Measurements from ENCODE around the gene MPPED2. TPM values are rescaled to one million over a fixed set of nuclear protein-coding genes. Genes with fewer than 3 reads are reported as not detected.

Gene MPPED2
- total and polyA plus RNA-seq, 9 donors: 4.0 to 16.8 (median 7.5) TPM

- H3K9me3 ChIP-seq (replicated peaks; ENCODE audit: control insufficient read depth, low read depth, low read length): no peaks in the 10 kb centered on the region
- no peak for DNase-seq
- H3K4me1 ChIP-seq (ENCODE audit: control insufficient read depth, insufficient read depth, low read length): no peaks in the 10 kb centered on the region
- H3K27me3 ChIP-seq (ENCODE audit: control insufficient read depth, insufficient read depth, low read length): no peaks in the 10 kb centered on the region
- no peak overlapping the region for H3K4me3 ChIP-seq (ENCODE audit: low read length)
- no peaks in the 10 kb centered on the region for H3K36me3 ChIP-seq (ENCODE audit: control insufficient read depth, insufficient read depth, low read length)
- no CpG with 5 or more reads among the region's 5 CpGs for WGBS (ENCODE audit: insufficient coverage)
- no peak overlapping the region for H3K27ac ChIP-seq (ENCODE audit: low read length)
These were observed 90.7 kb downstream of the MPPED2 start for GRCh38 chr11:30495437-30495836.

- H3K27me3 ChIP-seq (ENCODE audit: control insufficient read depth, insufficient read depth, low read length): no peaks in the 10 kb centered on the region
- no peak for DNase-seq
- peaks cover 7% of the 10 kb centered on the region for H3K4me1 ChIP-seq (ENCODE audit: control insufficient read depth, insufficient read depth, low read length)
- peak overlapping the region; percentile 5 for H3K27ac ChIP-seq (ENCODE audit: low read length)
- WGBS (ENCODE audit: insufficient coverage): 27% methylated on average over 2 of the region's 4 CpGs
- H3K36me3 ChIP-seq (ENCODE audit: control insufficient read depth, insufficient read depth, low read length): no peaks in the 10 kb centered on the region
- no peaks in the 10 kb centered on the region for H3K9me3 ChIP-seq (replicated peaks; ENCODE audit: control insufficient read depth, low read depth, low read length)
- no peak overlapping the region for H3K4me3 ChIP-seq (ENCODE audit: low read length)
These were observed 96.6 kb downstream of the MPPED2 start for GRCh38 chr11:30489511-30489910.

GRCh38 chr11:30489076-30489475 is 97.1 kb downstream of the MPPED2 start:
- no CpG with 5 or more reads among the region's 1 CpG for WGBS (ENCODE audit: insufficient coverage)
- no peaks in the 10 kb centered on the region for H3K9me3 ChIP-seq (replicated peaks; ENCODE audit: control insufficient read depth, low read depth, low read length)
- no peaks in the 10 kb centered on the region for H3K27me3 ChIP-seq (ENCODE audit: control insufficient read depth, insufficient read depth, low read length)
- H3K27ac ChIP-seq (ENCODE audit: low read length): peak overlapping the region; percentile 5
- H3K4me1 ChIP-seq (ENCODE audit: control insufficient read depth, insufficient read depth, low read length): peaks cover 7% of the 10 kb centered on the region
- H3K36me3 ChIP-seq (ENCODE audit: control insufficient read depth, insufficient read depth, low read length): no peaks in the 10 kb centered on the region
- no peak for DNase-seq
- H3K4me3 ChIP-seq (ENCODE audit: low read length): no peak overlapping the region

- 0% methylated on average over 1 of the region's 8 CpGs for WGBS (ENCODE audit: insufficient coverage)
- Histone ChIP-seq H3K27me3 (ENCODE audit: control insufficient read depth, insufficient read depth, low read length) (no peaks in the 10 kb centered on the region), H3K4me1 (ENCODE audit: control insufficient read depth, insufficient read depth, low read length) (peaks cover 7% of the 10 kb centered on the region), H3K9me3 (replicated peaks; ENCODE audit: control insufficient read depth, low read depth, low read length) (no peaks in the 10 kb centered on the region), H3K4me3 (ENCODE audit: low read length) (peak overlapping the region; percentile 18), H3K27ac (ENCODE audit: low read length) (peak overlapping the region; percentile 38), H3K36me3 (ENCODE audit: control insufficient read depth, insufficient read depth, low read length) (no peaks in the 10 kb centered on the region)
- peak; percentile 83 for DNase-seq
These were observed 97.7 kb downstream of the MPPED2 start for GRCh38 chr11:30488304-30488998.

- no peak overlapping the region for H3K27ac ChIP-seq (ENCODE audit: low read length)
- WGBS (ENCODE audit: insufficient coverage): no CpG with 5 or more reads among the region's 3 CpGs
- H3K27me3 ChIP-seq (ENCODE audit: control insufficient read depth, insufficient read depth, low read length): no peaks in the 10 kb centered on the region
- H3K9me3 ChIP-seq (replicated peaks; ENCODE audit: control insufficient read depth, low read depth, low read length): no peaks in the 10 kb centered on the region
- H3K36me3 ChIP-seq (ENCODE audit: control insufficient read depth, insufficient read depth, low read length): no peaks in the 10 kb centered on the region
- H3K4me1 ChIP-seq (ENCODE audit: control insufficient read depth, insufficient read depth, low read length): peaks cover 7% of the 10 kb centered on the region
- DNase-seq: peak; percentile 69
- H3K4me3 ChIP-seq (ENCODE audit: low read length): no peak overlapping the region
These were observed 98.8 kb downstream of the MPPED2 start for GRCh38 chr11:30487200-30487898.

GRCh38 chr11:30485756-30486155 is 100.4 kb downstream of the MPPED2 start:
- no peak for DNase-seq
- H3K4me3 ChIP-seq (ENCODE audit: low read length): no peak overlapping the region
- H3K9me3 ChIP-seq (replicated peaks; ENCODE audit: control insufficient read depth, low read depth, low read length): no peaks in the 10 kb centered on the region
- no peaks in the 10 kb centered on the region for H3K36me3 ChIP-seq (ENCODE audit: control insufficient read depth, insufficient read depth, low read length)
- H3K4me1 ChIP-seq (ENCODE audit: control insufficient read depth, insufficient read depth, low read length): peaks cover 11% of the 10 kb centered on the region
- 86% methylated on average over 1 of the region's 3 CpGs for WGBS (ENCODE audit: insufficient coverage)
- H3K27me3 ChIP-seq (ENCODE audit: control insufficient read depth, insufficient read depth, low read length): no peaks in the 10 kb centered on the region
- no peak overlapping the region for H3K27ac ChIP-seq (ENCODE audit: low read length)

- Histone ChIP-seq H3K36me3 (ENCODE audit: control insufficient read depth, insufficient read depth, low read length) (no peaks in the 10 kb centered on the region), H3K27me3 (ENCODE audit: control insufficient read depth, insufficient read depth, low read length) (no peaks in the 10 kb centered on the region), H3K9me3 (replicated peaks; ENCODE audit: control insufficient read depth, low read depth, low read length) (no peaks in the 10 kb centered on the region), H3K27ac (ENCODE audit: low read length) (no peak overlapping the region), H3K4me1 (ENCODE audit: control insufficient read depth, insufficient read depth, low read length) (peaks cover 11% of the 10 kb centered on the region), H3K4me3 (ENCODE audit: low read length) (no peak overlapping the region)
- no peak for DNase-seq
- no CpG with 5 or more reads among the region's 3 CpGs for WGBS (ENCODE audit: insufficient coverage)
These were observed 100.9 kb downstream of the MPPED2 start for GRCh38 chr11:30485222-30485621.

GRCh38 chr11:30483056-30483455 is 103.1 kb downstream of the MPPED2 start:
- H3K9me3 ChIP-seq (replicated peaks; ENCODE audit: control insufficient read depth, low read depth, low read length): no peaks in the 10 kb centered on the region
- no CpG with 5 or more reads among the region's 3 CpGs for WGBS (ENCODE audit: insufficient coverage)
- H3K4me1 ChIP-seq (ENCODE audit: control insufficient read depth, insufficient read depth, low read length): peaks cover 10% of the 10 kb centered on the region
- peak overlapping the region; percentile 49 for H3K27ac ChIP-seq (ENCODE audit: low read length)
- no peaks in the 10 kb centered on the region for H3K36me3 ChIP-seq (ENCODE audit: control insufficient read depth, insufficient read depth, low read length)
- no peaks in the 10 kb centered on the region for H3K27me3 ChIP-seq (ENCODE audit: control insufficient read depth, insufficient read depth, low read length)
- H3K4me3 ChIP-seq (ENCODE audit: low read length): no peak overlapping the region
- peak; percentile 42 for DNase-seq

- Histone ChIP-seq H3K4me3 (ENCODE audit: low read length) (no peak overlapping the region), H3K9me3 (replicated peaks; ENCODE audit: control insufficient read depth, low read depth, low read length) (no peaks in the 10 kb centered on the region), H3K27me3 (ENCODE audit: control insufficient read depth, insufficient read depth, low read length) (no peaks in the 10 kb centered on the region), H3K27ac (ENCODE audit: low read length) (peak overlapping the region; percentile 54), H3K36me3 (ENCODE audit: control insufficient read depth, insufficient read depth, low read length) (no peaks in the 10 kb centered on the region), H3K4me1 (ENCODE audit: control insufficient read depth, insufficient read depth, low read length) (peaks cover 7% of the 10 kb centered on the region)
- DNase-seq: no peak
- WGBS (ENCODE audit: insufficient coverage): no CpG with 5 or more reads among the region's 4 CpGs
These were observed 104.4 kb downstream of the MPPED2 start for GRCh38 chr11:30481796-30482195.

- peak overlapping the region; percentile 54 for H3K27ac ChIP-seq (ENCODE audit: low read length)
- peaks cover 7% of the 10 kb centered on the region for H3K4me1 ChIP-seq (ENCODE audit: control insufficient read depth, insufficient read depth, low read length)
- no peak for DNase-seq
- H3K36me3 ChIP-seq (ENCODE audit: control insufficient read depth, insufficient read depth, low read length): no peaks in the 10 kb centered on the region
- H3K9me3 ChIP-seq (replicated peaks; ENCODE audit: control insufficient read depth, low read depth, low read length): no peaks in the 10 kb centered on the region
- H3K27me3 ChIP-seq (ENCODE audit: control insufficient read depth, insufficient read depth, low read length): no peaks in the 10 kb centered on the region
- 40% methylated on average over 3 of the region's 5 CpGs for WGBS (ENCODE audit: insufficient coverage)
- H3K4me3 ChIP-seq (ENCODE audit: low read length): no peak overlapping the region
These were observed 104.8 kb downstream of the MPPED2 start for GRCh38 chr11:30481330-30481729.

Data from muscle of leg (tissue), 11 donors.